Loucy (cell line): ENCODE measurements around the gene ACAN.

Experiments
- H2AFZ ChIP-seq: fragments of 200-600 bp; sonication (generic); 2 replicates; pipeline ENCODE4 v1.6.0; 2016; ENCODE audit warnings: antibody characterized with exemption, mild to moderate bottlenecking, low read length, moderate library complexity
- H3F3A ChIP-seq: fragments of 200-600 bp; 2 replicates; pipeline ENCODE4 v1.6.0; 2016; ENCODE audit warnings: antibody characterized with exemption, low read depth, mild to moderate bottlenecking
- H3K27me3 ChIP-seq: fragments of 200-600 bp; sonication (generic); 2 replicates; pipeline ENCODE4 v1.6.1; 2014; ENCODE audit warnings: low read length, mild to moderate bottlenecking; ENCODE audit not compliant: insufficient read depth, poor library complexity, severe bottlenecking
- H3K36me3 ChIP-seq: fragments of 200-600 bp; sonication (generic); 2 replicates; pipeline ENCODE4 v1.6.1; 2016; ENCODE audit warnings: low read length; ENCODE audit not compliant: insufficient read depth
- H3K4me1 ChIP-seq: fragments of 200-600 bp; sonication (generic); 2 replicates; pipeline ENCODE4 v1.5.1; 2014; ENCODE audit warnings: low read length, mild to moderate bottlenecking; ENCODE audit not compliant: insufficient read depth, poor library complexity, severe bottlenecking
- H3K4me2 ChIP-seq: fragments of 200-600 bp; sonication (generic); 2 replicates; pipeline ENCODE4 v1.6.0; 2014; ENCODE audit warnings: antibody characterized with exemption, low read length, low read depth, mild to moderate bottlenecking; ENCODE audit not compliant: poor library complexity, severe bottlenecking
- H3K4me3 ChIP-seq: fragments of 200-600 bp; sonication (generic); 2 replicates; pipeline ENCODE4 v1.5.1; 2014; ENCODE audit warnings: low read length, mild to moderate bottlenecking, mixed read lengths; ENCODE audit not compliant: poor library complexity, severe bottlenecking
- H3K79me2 ChIP-seq: fragments of 200-600 bp; sonication (generic); 2 replicates; pipeline ENCODE4 v1.6.1; 2014; ENCODE audit warnings: low read length; ENCODE audit not compliant: insufficient read depth
- H3K9ac ChIP-seq: fragments of 200-600 bp; sonication (generic); 2 replicates; pipeline ENCODE4 v1.6.0; 2014; ENCODE audit warnings: mild to moderate bottlenecking, low read depth, low read length, moderate library complexity; ENCODE audit not compliant: poor library complexity, severe bottlenecking
- H3K9me2 ChIP-seq: fragments of 200-600 bp; sonication (generic); replicated peaks from 2 replicates; pipeline ENCODE4 v1.6.1; 2016; ENCODE audit warnings: low read depth, low read length, mixed read lengths
- H3K9me3 ChIP-seq: fragments of 200-600 bp; sonication (generic); 2 replicates; pipeline ENCODE4 v1.6.1; 2014; ENCODE audit warnings: mild to moderate bottlenecking, antibody characterized with exemption, low read length, low read depth; ENCODE audit not compliant: insufficient read depth
- H4K20me1 ChIP-seq: fragments of 200-600 bp; sonication (generic); 2 replicates; pipeline ENCODE4 v1.6.0; 2014; ENCODE audit warnings: antibody characterized with exemption, low read length, mild to moderate bottlenecking; ENCODE audit not compliant: insufficient read depth, poor library complexity, severe bottlenecking
- EZH2phosphoT487 ChIP-seq: fragments of 200-600 bp; IDR thresholded peaks from 2 replicates; pipeline ENCODE4 v1.6.1; 2018; ENCODE audit warnings: antibody characterized with exemption, mild to moderate bottlenecking, moderate library complexity, borderline replicate concordance
- TF ChIP-seq, protein P1 (sequence below): fragments of 200-600 bp; sonication (generic); conservative IDR thresholded peaks from 2 replicates; pipeline ENCODE4 v1.5.1; 2014; ENCODE audit warnings: mild to moderate bottlenecking, antibody characterized with exemption, low read length

ACAN gene

DNA sequence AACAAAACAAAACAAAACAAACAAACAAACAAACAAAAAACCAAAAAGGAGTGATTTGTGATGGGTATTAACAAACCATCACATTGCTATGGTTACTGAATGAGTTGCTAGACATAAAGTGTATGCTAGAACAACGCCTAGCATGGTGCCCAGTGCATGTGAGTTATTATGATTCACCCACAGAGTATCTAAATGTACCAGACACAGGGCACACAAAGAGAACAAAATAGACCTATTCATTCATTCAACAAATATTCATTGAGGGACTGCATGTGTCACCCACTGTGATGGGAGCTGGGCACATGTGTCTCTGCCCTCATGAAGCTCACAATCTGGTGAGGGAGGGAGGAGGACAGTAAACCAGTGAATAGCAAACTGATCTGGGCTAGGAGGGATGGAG, 11.6 kb upstream of the ACAN start:
- Histone ChIP-seq H3K4me2 (no peak overlapping the region), H3F3A (no peaks in the 10 kb centered on the region), H3K4me3 (no peak overlapping the region), H4K20me1 (no peaks in the 10 kb centered on the region), H3K36me3 (no peaks in the 10 kb centered on the region), H3K4me1 (no peaks in the 10 kb centered on the region), H2AFZ (no peak overlapping the region), H3K79me2 (no peaks in the 10 kb centered on the region), H3K9me3 (no peaks in the 10 kb centered on the region), H3K9ac (no peak overlapping the region), H3K9me2 (no peaks in the 10 kb centered on the region), H3K27me3 (no peaks in the 10 kb centered on the region)
- no peak for TF ChIP-seq EZH2phosphoT487

DNA sequence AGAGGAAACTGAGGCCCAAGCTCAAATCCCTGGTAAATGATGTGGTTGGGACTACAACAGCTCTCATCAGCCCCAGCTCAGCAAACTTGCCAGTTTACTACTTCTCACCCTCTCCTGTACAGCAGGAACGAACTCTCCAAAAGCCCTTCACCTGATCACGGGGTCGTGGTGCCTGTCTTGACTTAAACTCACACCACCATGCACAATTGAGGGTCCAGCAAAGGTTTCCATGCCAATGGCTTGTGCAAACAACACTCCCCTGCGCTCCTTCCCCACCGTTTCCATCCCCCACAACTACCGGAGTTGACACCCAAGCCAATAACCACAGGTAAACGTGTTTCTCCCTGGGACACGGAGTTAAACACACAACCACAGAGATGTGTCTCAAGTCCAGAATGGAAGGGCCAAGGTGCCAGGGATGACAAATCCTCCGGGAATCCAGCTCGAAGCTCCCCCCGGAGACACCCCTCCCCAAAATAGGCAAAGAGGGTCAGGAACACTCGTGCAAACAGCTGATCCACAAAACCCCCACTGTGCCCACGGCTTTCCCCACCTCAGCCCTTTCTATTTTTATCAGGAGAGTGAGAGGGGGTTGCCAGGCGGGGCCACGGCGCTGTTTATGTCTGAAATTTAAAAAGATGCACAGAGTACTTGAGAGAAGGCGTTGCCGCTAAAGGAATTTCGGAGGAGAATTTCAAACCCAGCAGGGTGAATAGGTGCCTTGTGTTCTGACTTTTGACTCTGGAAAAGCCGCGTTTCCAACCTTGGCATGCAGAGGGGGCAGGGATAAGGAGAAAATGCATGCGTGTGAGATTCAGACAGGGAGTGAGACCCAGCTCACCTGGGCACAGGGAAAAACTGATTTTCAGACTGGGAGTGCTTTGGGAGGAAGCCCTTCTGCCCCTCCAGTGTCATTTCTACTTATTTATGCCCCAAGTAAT, 10.6 kb upstream of the ACAN start:
- Histone ChIP-seq H3K9ac (no peak overlapping the region), H3K9me2 (no peaks in the 10 kb centered on the region), H3K27me3 (no peaks in the 10 kb centered on the region), H3K4me2 (no peak overlapping the region), H3K36me3 (no peaks in the 10 kb centered on the region), H2AFZ (no peak overlapping the region), H3K4me1 (no peaks in the 10 kb centered on the region), H3K79me2 (no peaks in the 10 kb centered on the region), H3F3A (no peaks in the 10 kb centered on the region), H4K20me1 (no peaks in the 10 kb centered on the region), H3K4me3 (no peak overlapping the region), H3K9me3 (no peaks in the 10 kb centered on the region)
- TF ChIP-seq, protein P1, sequence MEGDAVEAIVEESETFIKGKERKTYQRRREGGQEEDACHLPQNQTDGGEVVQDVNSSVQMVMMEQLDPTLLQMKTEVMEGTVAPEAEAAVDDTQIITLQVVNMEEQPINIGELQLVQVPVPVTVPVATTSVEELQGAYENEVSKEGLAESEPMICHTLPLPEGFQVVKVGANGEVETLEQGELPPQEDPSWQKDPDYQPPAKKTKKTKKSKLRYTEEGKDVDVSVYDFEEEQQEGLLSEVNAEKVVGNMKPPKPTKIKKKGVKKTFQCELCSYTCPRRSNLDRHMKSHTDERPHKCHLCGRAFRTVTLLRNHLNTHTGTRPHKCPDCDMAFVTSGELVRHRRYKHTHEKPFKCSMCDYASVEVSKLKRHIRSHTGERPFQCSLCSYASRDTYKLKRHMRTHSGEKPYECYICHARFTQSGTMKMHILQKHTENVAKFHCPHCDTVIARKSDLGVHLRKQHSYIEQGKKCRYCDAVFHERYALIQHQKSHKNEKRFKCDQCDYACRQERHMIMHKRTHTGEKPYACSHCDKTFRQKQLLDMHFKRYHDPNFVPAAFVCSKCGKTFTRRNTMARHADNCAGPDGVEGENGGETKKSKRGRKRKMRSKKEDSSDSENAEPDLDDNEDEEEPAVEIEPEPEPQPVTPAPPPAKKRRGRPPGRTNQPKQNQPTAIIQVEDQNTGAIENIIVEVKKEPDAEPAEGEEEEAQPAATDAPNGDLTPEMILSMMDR = no peak
- TF ChIP-seq EZH2phosphoT487 = no peak

DNA sequence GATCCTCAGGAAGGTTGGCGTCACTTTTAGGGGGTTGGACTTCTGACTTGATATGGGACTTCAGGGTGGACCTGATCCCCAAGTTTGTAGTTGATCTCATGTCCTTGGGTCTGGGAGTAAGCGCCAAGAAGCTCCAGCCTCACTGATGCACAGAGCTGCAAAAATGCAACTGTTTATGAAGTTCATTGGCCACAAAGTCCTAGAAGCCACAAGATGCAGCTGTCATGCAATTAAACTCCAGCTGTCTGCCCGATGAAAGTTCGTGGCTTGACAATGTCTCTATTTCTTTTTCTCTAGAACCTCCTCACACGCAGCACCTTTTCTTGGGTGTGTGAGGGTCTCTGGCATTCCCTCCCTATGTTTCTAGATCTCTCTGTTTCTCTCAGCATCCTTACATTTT, 9.2 kb upstream of the ACAN start:
- H4K20me1 ChIP-seq = no peaks in the 10 kb centered on the region
- TF ChIP-seq, protein P1 = no peak
- no peak for TF ChIP-seq EZH2phosphoT487
- no peak overlapping the region for H2AFZ ChIP-seq
- H3K27me3 ChIP-seq = no peaks in the 10 kb centered on the region
- no peak overlapping the region for H3K4me3 ChIP-seq
- H3F3A ChIP-seq = no peaks in the 10 kb centered on the region
- no peak overlapping the region for H3K4me2 ChIP-seq
- H3K9me3 ChIP-seq = no peaks in the 10 kb centered on the region
- H3K36me3 ChIP-seq = no peaks in the 10 kb centered on the region
- H3K9me2 ChIP-seq = no peaks in the 10 kb centered on the region
- H3K9ac ChIP-seq = no peak overlapping the region
- no peaks in the 10 kb centered on the region for H3K79me2 ChIP-seq
- H3K4me1 ChIP-seq = no peaks in the 10 kb centered on the region
